MM.1S (cell line): ENCODE measurements around the gene RIC1.
"Not testable (repeated sequence)": the region's sequence is repeated elsewhere in the genome, so short reads cannot be mapped to it uniquely, and the experiment has no call there.

ENCODE experiments used
- EZH2phosphoT487 ChIP-seq: fragments of 300-600 bp; sonication (generic); IDR thresholded peaks from 2 replicates; pipeline ENCODE4 v1.6.1; 2018; ENCODE audit warnings: antibody characterized with exemption, low read length
- TF ChIP-seq, protein P1 (sequence below): fragments of 300-600 bp; sonication (generic); IDR thresholded peaks from 2 replicates; pipeline ENCODE4 v1.5.1; 2016; ENCODE audit warnings: antibody characterized with exemption, low read length, mixed read lengths

DNA sequence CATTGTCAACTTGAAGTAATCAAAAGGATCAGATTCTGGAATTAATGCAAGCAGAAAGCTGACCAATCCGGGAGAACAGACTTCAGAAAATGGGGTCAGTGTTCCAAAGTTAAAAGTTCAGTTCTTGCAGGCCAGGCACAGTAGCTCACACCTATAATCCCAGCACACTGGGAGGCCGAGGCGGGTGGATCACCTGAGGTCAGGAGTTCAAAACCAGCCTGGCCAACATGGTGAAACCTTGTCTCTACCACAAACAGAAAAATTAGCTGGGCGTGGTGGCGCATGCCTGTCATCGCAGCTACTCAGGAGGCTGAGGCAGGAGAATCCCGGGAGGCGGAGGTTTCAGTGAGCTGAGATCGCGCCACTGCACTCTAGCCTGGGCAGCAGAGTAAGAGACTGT, 88.5 kb downstream of the RIC1 start:
- TF ChIP-seq, protein P1, sequence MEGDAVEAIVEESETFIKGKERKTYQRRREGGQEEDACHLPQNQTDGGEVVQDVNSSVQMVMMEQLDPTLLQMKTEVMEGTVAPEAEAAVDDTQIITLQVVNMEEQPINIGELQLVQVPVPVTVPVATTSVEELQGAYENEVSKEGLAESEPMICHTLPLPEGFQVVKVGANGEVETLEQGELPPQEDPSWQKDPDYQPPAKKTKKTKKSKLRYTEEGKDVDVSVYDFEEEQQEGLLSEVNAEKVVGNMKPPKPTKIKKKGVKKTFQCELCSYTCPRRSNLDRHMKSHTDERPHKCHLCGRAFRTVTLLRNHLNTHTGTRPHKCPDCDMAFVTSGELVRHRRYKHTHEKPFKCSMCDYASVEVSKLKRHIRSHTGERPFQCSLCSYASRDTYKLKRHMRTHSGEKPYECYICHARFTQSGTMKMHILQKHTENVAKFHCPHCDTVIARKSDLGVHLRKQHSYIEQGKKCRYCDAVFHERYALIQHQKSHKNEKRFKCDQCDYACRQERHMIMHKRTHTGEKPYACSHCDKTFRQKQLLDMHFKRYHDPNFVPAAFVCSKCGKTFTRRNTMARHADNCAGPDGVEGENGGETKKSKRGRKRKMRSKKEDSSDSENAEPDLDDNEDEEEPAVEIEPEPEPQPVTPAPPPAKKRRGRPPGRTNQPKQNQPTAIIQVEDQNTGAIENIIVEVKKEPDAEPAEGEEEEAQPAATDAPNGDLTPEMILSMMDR: not testable (repeated sequence)
- not testable (repeated sequence) for TF ChIP-seq EZH2phosphoT487
